GM13976 (cell line): ENCODE measurements around the gene ZNF280D.

Source experiments
- DNase-seq: peaks from one replicate; pipeline ENCODE4 v3.0.0; 2012; ENCODE audit warnings: low spot score
- in situ Hi-C: fragments of 300-500 bp; cut with MboI; formaldehyde crosslinking; loops from one replicate; pipeline ENCODE4 v1.12.0; 2022; ENCODE audit warnings: low sequenced_read_pairs, mixed read lengths, inconsistent platforms; ENCODE audit not compliant: unreplicated experiment
- TF ChIP-seq, protein P1 (sequence below): IDR thresholded peaks from 2 replicates; pipeline ENCODE4 v1.5.1; 2012; ENCODE audit warnings: borderline replicate concordance, mild to moderate bottlenecking; ENCODE audit not compliant: insufficient read depth; ENCODE audit errors: extremely low read depth, missing control alignments, control extremely low read depth

The ZNF280D gene

DNA sequence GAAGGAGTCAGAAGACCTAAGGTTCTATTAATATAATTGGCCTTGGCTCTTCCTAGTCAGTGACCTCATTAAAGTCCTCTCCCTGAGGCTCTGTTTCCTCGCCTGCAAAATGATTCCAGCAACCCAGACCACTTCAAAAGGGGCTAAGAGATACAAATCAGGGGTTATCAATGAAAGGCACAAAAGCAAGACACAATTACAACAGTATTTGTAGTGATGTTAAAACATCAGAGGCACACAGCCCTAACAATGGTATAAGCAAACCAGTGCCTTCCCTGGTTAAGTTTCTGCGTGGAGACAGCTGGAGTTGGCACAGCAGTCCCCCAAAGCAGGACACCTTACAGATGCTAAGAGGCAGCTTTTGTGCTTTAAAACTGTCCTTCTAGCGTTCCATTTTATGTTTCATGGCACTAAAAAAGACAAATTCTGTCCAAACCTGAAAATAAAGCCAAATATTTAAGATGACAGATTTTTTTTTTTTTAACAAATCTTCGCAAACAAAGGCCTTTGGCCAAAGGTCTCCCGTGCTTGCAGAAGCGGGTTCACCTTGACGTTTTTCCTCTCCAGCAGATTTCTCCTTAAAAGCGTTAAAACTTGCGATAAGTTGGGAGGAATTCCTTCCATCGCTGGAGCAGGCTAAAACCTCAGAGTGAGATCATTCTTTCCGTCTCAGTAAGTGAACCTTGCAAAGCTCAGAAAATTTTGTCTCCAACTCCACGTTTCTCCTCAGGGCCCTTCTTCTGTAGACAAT lies 999 bp downstream of the ZNF280D start:
- in situ Hi-C loops, result no loop called here
- peak; percentile 37 for DNase-seq
- TF ChIP-seq, protein P1, sequence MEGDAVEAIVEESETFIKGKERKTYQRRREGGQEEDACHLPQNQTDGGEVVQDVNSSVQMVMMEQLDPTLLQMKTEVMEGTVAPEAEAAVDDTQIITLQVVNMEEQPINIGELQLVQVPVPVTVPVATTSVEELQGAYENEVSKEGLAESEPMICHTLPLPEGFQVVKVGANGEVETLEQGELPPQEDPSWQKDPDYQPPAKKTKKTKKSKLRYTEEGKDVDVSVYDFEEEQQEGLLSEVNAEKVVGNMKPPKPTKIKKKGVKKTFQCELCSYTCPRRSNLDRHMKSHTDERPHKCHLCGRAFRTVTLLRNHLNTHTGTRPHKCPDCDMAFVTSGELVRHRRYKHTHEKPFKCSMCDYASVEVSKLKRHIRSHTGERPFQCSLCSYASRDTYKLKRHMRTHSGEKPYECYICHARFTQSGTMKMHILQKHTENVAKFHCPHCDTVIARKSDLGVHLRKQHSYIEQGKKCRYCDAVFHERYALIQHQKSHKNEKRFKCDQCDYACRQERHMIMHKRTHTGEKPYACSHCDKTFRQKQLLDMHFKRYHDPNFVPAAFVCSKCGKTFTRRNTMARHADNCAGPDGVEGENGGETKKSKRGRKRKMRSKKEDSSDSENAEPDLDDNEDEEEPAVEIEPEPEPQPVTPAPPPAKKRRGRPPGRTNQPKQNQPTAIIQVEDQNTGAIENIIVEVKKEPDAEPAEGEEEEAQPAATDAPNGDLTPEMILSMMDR, result no peak

DNA sequence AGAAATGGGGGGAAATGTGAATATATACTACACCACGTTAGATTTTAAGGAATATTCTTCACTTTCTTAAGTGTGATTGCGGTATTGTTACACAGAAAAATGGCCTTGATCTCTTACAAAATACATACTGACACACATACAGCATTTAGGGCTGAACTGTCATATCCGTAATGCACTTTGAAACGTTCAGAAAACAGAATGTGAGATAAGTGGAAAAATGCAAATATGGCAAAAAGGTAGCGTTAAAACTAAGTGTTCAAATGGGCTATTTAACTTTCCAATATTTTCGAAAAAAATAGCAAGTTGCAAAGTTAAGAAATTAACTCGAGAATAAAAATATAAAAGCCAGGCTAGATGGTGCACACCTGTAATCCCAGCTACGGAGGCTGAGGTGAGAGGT lies 1.8 kb downstream of the ZNF280D start:
- TF ChIP-seq, protein P1, result no peak
- no peak for DNase-seq
- in situ Hi-C loops, result no loop called here

DNA sequence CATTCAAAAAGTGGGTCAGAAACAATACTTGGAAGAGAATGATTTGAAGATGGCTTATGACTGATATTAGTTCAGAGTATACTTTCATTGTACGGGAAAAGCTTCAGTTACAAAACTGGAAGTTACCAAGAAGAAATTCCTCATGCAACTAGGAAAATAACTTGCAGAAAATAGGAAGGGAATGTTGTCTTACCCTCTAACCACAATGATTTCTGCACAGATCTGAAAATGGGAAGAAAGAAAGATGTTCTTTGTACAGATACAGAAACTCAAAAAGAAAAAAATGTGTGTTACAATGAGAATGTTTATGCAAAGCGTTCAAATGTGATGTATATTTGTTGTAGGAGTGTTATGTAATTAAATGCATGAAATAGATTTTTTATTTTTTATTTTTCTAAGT lies 3.7 kb downstream of the ZNF280D start:
- no peak for DNase-seq
- TF ChIP-seq, protein P1, result no peak
- in situ Hi-C loops, result no loop called here

DNA sequence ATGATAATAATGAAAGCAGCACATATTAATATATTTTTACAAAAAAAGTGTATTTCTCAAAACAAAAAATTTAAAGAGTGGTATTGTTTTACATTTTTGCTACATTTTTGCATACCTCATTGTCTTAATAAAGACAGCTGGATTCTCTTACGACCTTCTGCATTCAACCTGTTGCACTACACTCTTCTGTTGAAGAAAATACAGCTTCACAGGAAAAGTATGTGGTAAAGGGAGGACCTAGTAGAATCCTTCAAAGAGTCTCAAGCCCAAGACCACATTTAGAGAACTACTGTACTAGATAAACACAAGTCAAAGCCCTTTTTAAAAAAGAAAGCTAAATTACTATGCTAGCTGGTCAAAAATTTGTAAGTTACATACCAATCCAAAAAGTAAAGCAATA lies 7.9 kb downstream of the ZNF280D start:
- in situ Hi-C loops, result no loop called here
- no peak for DNase-seq
- TF ChIP-seq, protein P1, result no peak

DNA sequence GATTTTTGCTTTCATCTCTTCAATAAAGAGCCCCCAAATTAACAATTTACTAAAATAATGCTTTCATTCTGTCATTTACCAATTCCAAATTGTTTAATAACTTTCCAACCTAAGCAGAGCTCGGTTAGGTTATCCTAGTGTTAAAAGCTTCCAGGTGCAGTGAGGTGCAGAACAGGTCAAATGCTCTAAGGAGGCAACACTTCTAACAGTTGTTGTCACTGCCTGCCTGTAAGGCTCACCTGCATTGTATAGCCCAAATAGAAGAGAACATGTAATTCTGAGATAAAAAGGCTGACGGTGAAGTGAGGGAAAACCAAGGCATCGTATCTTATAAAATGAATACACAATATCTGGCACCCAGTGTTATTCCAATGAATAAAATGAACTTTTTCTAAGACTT lies 9.1 kb downstream of the ZNF280D start:
- in situ Hi-C loops, result no loop called here
- no peak for DNase-seq
- TF ChIP-seq, protein P1, result no peak

DNA sequence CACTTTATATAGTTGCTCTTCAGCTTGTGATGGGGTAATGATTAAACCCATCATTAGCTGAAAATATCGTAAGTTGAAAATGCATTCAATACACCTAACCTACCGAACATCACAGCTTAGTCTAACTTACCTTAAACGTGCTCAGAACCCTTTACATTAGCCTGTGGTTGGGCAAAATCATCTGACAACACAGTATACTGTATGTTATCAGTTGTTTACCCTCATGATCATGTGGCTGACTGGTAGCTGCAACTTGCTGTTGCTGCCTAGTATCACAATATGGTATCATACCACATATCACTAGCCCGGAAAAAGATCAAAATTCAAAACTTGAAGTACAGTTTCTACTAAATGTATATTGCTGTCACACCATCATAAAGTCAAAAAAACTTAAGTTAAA lies 9.5 kb downstream of the ZNF280D start:
- no peak for DNase-seq
- in situ Hi-C loops, result no loop called here
- TF ChIP-seq, protein P1, result no peak
